IMR-90 (cell line): ENCODE measurements around the gene SLC27A3. TPM values are rescaled to one million over a fixed set of nuclear protein-coding genes. Genes with fewer than 3 reads are reported as not detected.

Source experiments
- ATAC-seq: fragments of 200-7000 bp; cut with Tn5 transposase; 2 replicates; pipeline ENCODE4 v1.9.1; 2020; ENCODE audit warnings: low read depth, mild to moderate bottlenecking, moderate library complexity
- BruUV-seq: library from RNA; stranded (reverse); fragments of 400-500 nt; replicated peaks from 2 replicates; lab custom pipeline; 2021; lab: Mats Ljungman, UMichigan
- CTCF ChIA-PET: fragments of 300-600 bp; formaldehyde crosslinking; extraction: SDS; loops from one replicate; lab custom pipeline; 2021; ENCODE audit warnings: antibody characterized with exemption; lab: Yijun Ruan, JAX
- POLR2A ChIA-PET: fragments of 300-600 bp; sonication (Branson Sonifier 250); formaldehyde crosslinking; loops from one replicate; lab custom pipeline; 2022; ENCODE audit warnings: antibody characterized with exemption; ENCODE audit not compliant: unreplicated experiment; lab: Charles Lee
- DNase-seq: peaks from one replicate; pipeline ENCODE4 v3.0.0; 2013
- H2AFZ ChIP-seq: replicated peaks from 2 replicates; pipeline ENCODE3; 2013; ENCODE audit warnings: low read length, mild to moderate bottlenecking; ENCODE audit not compliant: poor library complexity
- H2AK5ac ChIP-seq: 2 replicates; pipeline ENCODE4 v1.6.1; 2013; ENCODE audit warnings: low read depth, low read length, inconsistent platforms
- H2AK9ac ChIP-seq: replicated peaks from 2 replicates; pipeline ENCODE3; 2013; ENCODE audit warnings: mild to moderate bottlenecking, low read depth, low read length, moderate library complexity; ENCODE audit not compliant: poor library complexity
- H2BK120ac ChIP-seq: 2 replicates; pipeline ENCODE4 v1.6.1; 2013; ENCODE audit warnings: low read depth, low read length, inconsistent platforms
- H2BK15ac ChIP-seq: 3 replicates; pipeline ENCODE4 v1.6.1; 2013; ENCODE audit warnings: low read depth, low read length, inconsistent platforms
- H2BK20ac ChIP-seq: 2 replicates; pipeline ENCODE4 v1.6.1; 2013; ENCODE audit warnings: low read depth, mild to moderate bottlenecking, inconsistent platforms, low read length, moderate library complexity
- H2BK5ac ChIP-seq: 2 replicates; pipeline ENCODE4 v1.6.1; 2013; ENCODE audit warnings: mild to moderate bottlenecking, low read depth, low read length, inconsistent platforms; ENCODE audit not compliant: poor library complexity, severe bottlenecking
- H3K14ac ChIP-seq: replicated peaks from 2 replicates; pipeline ENCODE4 v1.6.1; 2013; ENCODE audit warnings: low read depth, low read length, inconsistent platforms
- H3K18ac ChIP-seq: 2 replicates; pipeline ENCODE4 v1.6.1; 2013; ENCODE audit warnings: low read depth, low read length, control low read depth
- H3K23ac ChIP-seq: 2 replicates; pipeline ENCODE4 v1.6.1; 2013; ENCODE audit warnings: low read depth, low read length, inconsistent platforms
- H3K27ac ChIP-seq: 2 replicates; pipeline ENCODE4 v1.5.1; 2013; ENCODE audit warnings: mild to moderate bottlenecking, control low read depth, low read length; ENCODE audit not compliant: insufficient read depth
- H3K27me3 ChIP-seq: 2 replicates; pipeline ENCODE4 v1.6.1; 2013; ENCODE audit warnings: low read length; ENCODE audit not compliant: control insufficient read depth, insufficient read depth
- H3K36me3 ChIP-seq: 2 replicates; pipeline ENCODE4 v1.6.1; 2013; ENCODE audit warnings: low read length, mixed read lengths; ENCODE audit not compliant: control insufficient read depth, insufficient read depth
- H3K4ac ChIP-seq: 2 replicates; pipeline ENCODE4 v1.6.1; 2013; ENCODE audit warnings: low read depth, low read length, inconsistent platforms
- H3K4me1 ChIP-seq: 2 replicates; pipeline ENCODE4 v1.6.1; 2013; ENCODE audit warnings: low read length, mixed read lengths; ENCODE audit not compliant: control insufficient read depth, insufficient read depth
- H3K4me2 ChIP-seq: 2 replicates; pipeline ENCODE4 v1.6.1; 2013; ENCODE audit warnings: low read depth, mild to moderate bottlenecking, control low read depth, low read length, moderate library complexity
- H3K4me3 ChIP-seq: 2 replicates; pipeline ENCODE4 v1.5.1; 2013; ENCODE audit warnings: low read depth, mild to moderate bottlenecking, control low read depth, low read length, moderate library complexity; ENCODE audit not compliant: insufficient read depth
- H3K56ac ChIP-seq: 2 replicates; pipeline ENCODE4 v1.6.1; 2013; ENCODE audit warnings: low read length, inconsistent platforms; ENCODE audit not compliant: insufficient read depth; ENCODE audit errors: extremely low read depth
- H3K79me1 ChIP-seq, 2 experiments: 2 replicates each; pipeline ENCODE4 v1.6.1; 2013; ENCODE audit warnings: low read length in 2 of 2, inconsistent platforms in 1 of 2, low read depth in 1 of 2
- H3K9ac ChIP-seq: 2 replicates; pipeline ENCODE4 v1.6.1; 2013; ENCODE audit warnings: low read depth, low read length, control low read depth
- H3K9me1 ChIP-seq: 2 replicates; pipeline ENCODE4 v1.6.1; 2013; ENCODE audit warnings: low read length, inconsistent platforms; ENCODE audit not compliant: insufficient read depth
- H3K9me3 ChIP-seq: 2 replicates; pipeline ENCODE4 v1.6.1; 2013; ENCODE audit warnings: low read length; ENCODE audit not compliant: control insufficient read depth, insufficient read depth
- H4K20me1 ChIP-seq: 2 replicates; pipeline ENCODE4 v1.6.1; 2013; ENCODE audit warnings: low read length, inconsistent platforms; ENCODE audit not compliant: insufficient read depth
- H4K5ac ChIP-seq: 2 replicates; pipeline ENCODE4 v1.6.1; 2013; ENCODE audit warnings: mild to moderate bottlenecking, low read depth, low read length, control low read depth
- H4K8ac ChIP-seq, 2 experiments: 2 replicates each; pipeline ENCODE4 v1.6.1; 2013; ENCODE audit warnings: low read depth in 2 of 2, low read length in 2 of 2, control low read depth in 1 of 2, inconsistent platforms in 1 of 2
- H4K91ac ChIP-seq: 2 replicates; pipeline ENCODE4 v1.6.1; 2013; ENCODE audit warnings: low read depth, low read length, inconsistent platforms; ENCODE audit not compliant: insufficient read depth
- BHLHE40 ChIP-seq: fragments of 150-350 bp; IDR thresholded peaks from 2 replicates; pipeline ENCODE4 v1.6.1; 2016; ENCODE audit warnings: mild to moderate bottlenecking, low read depth, low read length
- CEBPB ChIP-seq: IDR thresholded peaks from 2 replicates; pipeline ENCODE4 v1.6.1; 2012; ENCODE audit warnings: low read depth, low read length, improper control_type of control experiment
- CHD1 ChIP-seq: IDR thresholded peaks from 2 replicates; pipeline ENCODE4 v1.6.1; 2012; ENCODE audit warnings: low read depth, low read length, improper control_type of control experiment
- FOS ChIP-seq: fragments of 150-350 bp; IDR thresholded peaks from 2 replicates; pipeline ENCODE4 v1.6.1; 2016; ENCODE audit warnings: low read depth, low read length
- MAFK ChIP-seq: IDR thresholded peaks from 2 replicates; pipeline ENCODE4 v1.6.1; 2012; ENCODE audit warnings: low read depth, low read length, improper control_type of control experiment
- MAZ ChIP-seq: IDR thresholded peaks from 2 replicates; pipeline ENCODE4 v1.6.1; 2012; ENCODE audit warnings: low read depth, mild to moderate bottlenecking, low read length, improper control_type of control experiment, moderate library complexity, borderline replicate concordance
- MXI1 ChIP-seq: IDR thresholded peaks from 2 replicates; pipeline ENCODE4 v1.6.1; 2012; ENCODE audit warnings: low read depth, mild to moderate bottlenecking, low read length, moderate library complexity, borderline replicate concordance
- NFE2L2 ChIP-seq: fragments of 150-350 bp; IDR thresholded peaks from 2 replicates; pipeline ENCODE4 v1.6.1; 2016; ENCODE audit warnings: low read depth, mild to moderate bottlenecking, low read length
- POLR2A ChIP-seq: IDR thresholded peaks from 2 replicates; pipeline ENCODE4 v1.6.1; 2012; ENCODE audit warnings: mild to moderate bottlenecking, low read depth, low read length
- RAD21 ChIP-seq: IDR thresholded peaks from 2 replicates; pipeline ENCODE4 v1.6.1; 2012; ENCODE audit warnings: low read length, improper control_type of control experiment
- RCOR1 ChIP-seq: IDR thresholded peaks from 2 replicates; pipeline ENCODE4 v1.6.1; 2012; ENCODE audit warnings: mild to moderate bottlenecking, low read length, improper control_type of control experiment; ENCODE audit not compliant: insufficient replicate concordance
- RFX5 ChIP-seq: IDR thresholded peaks from 2 replicates; pipeline ENCODE4 v1.8.0; 2012; ENCODE audit warnings: low read depth, mild to moderate bottlenecking, low read length, moderate library complexity
- WGBS, 2 experiments: methylation state at CpG; one replicate each; pipeline versions ENCODE4 v1.1.5 to v1.1.7; 2013; ENCODE audit warnings: missing lambda C conversion rate in 2 of 2; ENCODE audit not compliant: insufficient read length in 1 of 2; ENCODE audit errors: extremely low coverage in 2 of 2; 5-methylcytosine and 5-hydroxymethylcytosine counted together
- dilution Hi-C: fragments of 300-500 bp; cut with HindIII; formaldehyde crosslinking; loops from one replicate; pipeline ENCODE4 v1.14.3; 2018; ENCODE audit warnings: low sequenced_read_pairs; ENCODE audit not compliant: unreplicated experiment
- in situ Hi-C: fragments of 300-500 bp; cut with MboI; formaldehyde crosslinking; loops from 3 replicates; pipeline ENCODE4 v1.14.3; 2019; ENCODE audit warnings: low sequenced_read_pairs, inconsistent platforms, mixed read lengths
- intact Hi-C: fragments of 100-400 bp; cut with micrococcal nuclease; formaldehyde crosslinking; loops from 2 replicates; pipeline ENCODE4 v1.10.0; 2022
- polyA plus RNA-seq, 3 experiments: library from polyadenylated mRNA; depleted of rRNA; stranded (reverse); fragments of >200 nt; gene quantifications; 2 replicates each; pipeline ENCODE4 v1.2.3, GENCODE V29; 2012; ENCODE audit warnings: low replicate concordance in 1 of 3
- total RNA-seq: library from RNA; depleted of rRNA; stranded (reverse); fragments of >200 nt; gene quantifications from 2 replicates; pipeline ENCODE4 v1.2.3, GENCODE V29; 2012
- TF ChIP-seq, protein P1 (sequence below): conservative IDR thresholded peaks from 2 replicates; pipeline ENCODE4 v1.5.1; 2012; ENCODE audit warnings: mild to moderate bottlenecking, low read depth, low read length, improper control_type of control experiment
- TF ChIP-seq, protein P2 (sequence below): fragments of 150-350 bp; IDR thresholded peaks from 2 replicates; pipeline ENCODE4 v1.6.1; 2016; ENCODE audit warnings: low read depth, mild to moderate bottlenecking, low read length, moderate library complexity, borderline replicate concordance

The SLC27A3 gene
- total and polyA plus RNA-seq, 2 of the 4 experiments (the other 2 are of a cell fraction): 3.2 to 9.3 TPM

DNA sequence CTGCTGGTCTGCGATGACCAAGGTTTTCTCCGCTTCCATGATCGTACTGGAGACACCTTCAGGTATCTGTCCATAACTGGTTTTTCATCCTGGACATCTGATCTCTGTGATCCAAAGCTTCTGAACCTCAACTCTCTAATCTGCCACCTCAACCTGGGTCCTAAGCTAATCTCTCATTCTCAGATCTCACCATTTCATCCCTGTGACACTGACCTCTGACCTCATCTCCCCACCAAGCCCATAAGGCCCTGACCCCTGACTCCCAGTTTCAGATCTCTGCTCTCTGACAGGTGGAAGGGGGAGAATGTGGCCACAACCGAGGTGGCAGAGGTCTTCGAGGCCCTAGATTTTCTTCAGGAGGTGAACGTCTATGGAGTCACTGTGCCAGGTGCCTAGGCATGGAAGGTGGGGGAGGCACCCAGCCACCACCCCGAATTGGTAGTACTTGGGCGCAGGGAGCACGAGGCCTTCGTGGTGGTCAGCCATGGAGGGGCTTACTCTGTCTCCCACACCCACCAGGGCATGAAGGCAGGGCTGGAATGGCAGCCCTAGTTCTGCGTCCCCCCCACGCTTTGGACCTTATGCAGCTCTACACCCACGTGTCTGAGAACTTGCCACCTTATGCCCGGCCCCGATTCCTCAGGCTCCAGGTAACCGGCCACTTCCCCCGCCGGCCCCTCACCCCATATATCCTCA, 3.8 kb downstream of the SLC27A3 start:
- no peak overlapping the region for H4K8ac ChIP-seq
- DNase-seq: no peak
- peaks cover 3% of the 10 kb centered on the region; the same call in 1 of the 2 replicates for H3K36me3 ChIP-seq
- no peak overlapping the region for H3K27ac ChIP-seq
- H2BK120ac ChIP-seq: no peak overlapping the region
- H4K91ac ChIP-seq: no peak overlapping the region
- H3K4me2 ChIP-seq: no peak overlapping the region
- no peaks in the 10 kb centered on the region for H3K9me3 ChIP-seq
- H3K27me3 ChIP-seq: no peaks in the 10 kb centered on the region
- H4K5ac ChIP-seq: no peak overlapping the region
- TF ChIP-seq MAFK (no peak), RFX5 (no peak), NFE2L2 (no peak), FOS (no peak), RAD21 (no peak), MXI1 (no peak), RCOR1 (no peak), BHLHE40 (no peak), MAZ (no peak), CEBPB (no peak), CHD1 (no peak), POLR2A (no peak)
- TF ChIP-seq, protein P1, sequence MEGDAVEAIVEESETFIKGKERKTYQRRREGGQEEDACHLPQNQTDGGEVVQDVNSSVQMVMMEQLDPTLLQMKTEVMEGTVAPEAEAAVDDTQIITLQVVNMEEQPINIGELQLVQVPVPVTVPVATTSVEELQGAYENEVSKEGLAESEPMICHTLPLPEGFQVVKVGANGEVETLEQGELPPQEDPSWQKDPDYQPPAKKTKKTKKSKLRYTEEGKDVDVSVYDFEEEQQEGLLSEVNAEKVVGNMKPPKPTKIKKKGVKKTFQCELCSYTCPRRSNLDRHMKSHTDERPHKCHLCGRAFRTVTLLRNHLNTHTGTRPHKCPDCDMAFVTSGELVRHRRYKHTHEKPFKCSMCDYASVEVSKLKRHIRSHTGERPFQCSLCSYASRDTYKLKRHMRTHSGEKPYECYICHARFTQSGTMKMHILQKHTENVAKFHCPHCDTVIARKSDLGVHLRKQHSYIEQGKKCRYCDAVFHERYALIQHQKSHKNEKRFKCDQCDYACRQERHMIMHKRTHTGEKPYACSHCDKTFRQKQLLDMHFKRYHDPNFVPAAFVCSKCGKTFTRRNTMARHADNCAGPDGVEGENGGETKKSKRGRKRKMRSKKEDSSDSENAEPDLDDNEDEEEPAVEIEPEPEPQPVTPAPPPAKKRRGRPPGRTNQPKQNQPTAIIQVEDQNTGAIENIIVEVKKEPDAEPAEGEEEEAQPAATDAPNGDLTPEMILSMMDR: no peak
- TF ChIP-seq, protein P2, sequence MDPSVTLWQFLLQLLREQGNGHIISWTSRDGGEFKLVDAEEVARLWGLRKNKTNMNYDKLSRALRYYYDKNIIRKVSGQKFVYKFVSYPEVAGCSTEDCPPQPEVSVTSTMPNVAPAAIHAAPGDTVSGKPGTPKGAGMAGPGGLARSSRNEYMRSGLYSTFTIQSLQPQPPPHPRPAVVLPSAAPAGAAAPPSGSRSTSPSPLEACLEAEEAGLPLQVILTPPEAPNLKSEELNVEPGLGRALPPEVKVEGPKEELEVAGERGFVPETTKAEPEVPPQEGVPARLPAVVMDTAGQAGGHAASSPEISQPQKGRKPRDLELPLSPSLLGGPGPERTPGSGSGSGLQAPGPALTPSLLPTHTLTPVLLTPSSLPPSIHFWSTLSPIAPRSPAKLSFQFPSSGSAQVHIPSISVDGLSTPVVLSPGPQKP: no peak
- H3K9me1 ChIP-seq: no peaks in the 10 kb centered on the region; the same call in 1 of the 2 replicates
- H2AK5ac ChIP-seq: no peak overlapping the region
- H3K18ac ChIP-seq: no peak overlapping the region
- intact Hi-C loops (no loop called here), in situ Hi-C loops (no loop called here), dilution Hi-C loops (no loop called here)
- H3K56ac ChIP-seq: no peak overlapping the region
- ChIA-PET POLR2A (no interaction called here), CTCF (no interaction called here)
- H3K4me1 ChIP-seq: peaks cover 9% of the 10 kb centered on the region; the same call in 1 of the 2 replicates
- no peak overlapping the region for H2BK20ac ChIP-seq
- peaks cover 3 to 8% of the 10 kb centered on the region in 2 experiments; a peak in 1 of 4 replicates for H3K79me1 ChIP-seq
- no peak overlapping the region for H3K14ac ChIP-seq
- H2BK5ac ChIP-seq: no peak overlapping the region
- no peak overlapping the region for H3K4me3 ChIP-seq
- no peak overlapping the region for H2BK15ac ChIP-seq
- 98% methylated on average over 8 of the region's 18 CpGs; no CpG with 5 or more reads in 1 of the 2 experiments for WGBS, 2 experiments
- H2AFZ ChIP-seq: no peak overlapping the region
- no peaks in the 10 kb centered on the region for H4K20me1 ChIP-seq
- no peak overlapping the region for H3K4ac ChIP-seq
- no peak overlapping the region for H2AK9ac ChIP-seq
- BruUV-seq: no TSS peak
- no peak for ATAC-seq
- H3K9ac ChIP-seq: no peak overlapping the region
- H3K23ac ChIP-seq: no peak overlapping the region
